K562 (cell line): Measurements from ENCODE around the gene B2M. TPM values are rescaled to one million over a fixed set of nuclear protein-coding genes. Genes with fewer than 3 reads are reported as not detected.
A peak's percentile ranks its signal among the peaks of the same experiment; 100 is the strongest.

ENCODE experiments used
- ATF1 ChIP-seq, 2 experiments: fragments of 450-650 bp in 1 of 2; IDR thresholded peaks; 2 replicates each; pipeline ENCODE4 v1.6.1; 2016; ENCODE audit warnings: missing compliant biosample characterization in 1 of 2, missing genetic modification characterization in 1 of 2
- CREB1 ChIP-seq, 2 experiments: sonication (generic) in 1 of 2; formaldehyde crosslinking in 1 of 2; IDR thresholded peaks; 2 replicates each; pipeline versions ENCODE4 v1.6.1 to v1.8.0; 2012 to 2022; ENCODE audit warnings: inconsistent platforms in 1 of 2, mild to moderate bottlenecking in 1 of 2, missing genetic modification reagents in 1 of 2, moderate library complexity in 1 of 2
- E2F3 ChIP-seq: fragments of 250-450 bp; sonication (Bioruptor Pico); IDR thresholded peaks from 2 replicates; pipeline ENCODE4 v1.4.0; 2020; ENCODE audit warnings: mild to moderate bottlenecking
- E2F5 ChIP-seq: sonication (generic); formaldehyde crosslinking; IDR thresholded peaks from 2 replicates; pipeline ENCODE4 v1.8.0; 2022; ENCODE audit warnings: mild to moderate bottlenecking, missing genetic modification reagents
- ELF4 ChIP-seq: fragments of 450-650 bp; formaldehyde crosslinking; IDR thresholded peaks from 2 replicates; pipeline ENCODE4 v1.4.0; 2022; ENCODE audit warnings: missing genetic modification characterization
- EP400 ChIP-seq: fragments of 450-650 bp; IDR thresholded peaks from 2 replicates; pipeline ENCODE4 v1.6.1; 2017; ENCODE audit warnings: antibody characterized with exemption, mild to moderate bottlenecking, moderate library complexity
- HES1 ChIP-seq: fragments of 450-650 bp; IDR thresholded peaks from 2 replicates; pipeline ENCODE4 v1.6.1; 2016; ENCODE audit warnings: low read depth, mild to moderate bottlenecking, moderate library complexity
- NUFIP1 ChIP-seq: fragments of 450-650 bp; IDR thresholded peaks from 2 replicates; pipeline ENCODE4 v1.6.1; 2018; ENCODE audit not compliant: partially characterized antibody
- RBM14 ChIP-seq: fragments of 200-400 bp; formaldehyde crosslinking; IDR thresholded peaks from 2 replicates; pipeline ENCODE4 v1.6.1; 2018; ENCODE audit warnings: low read depth, mild to moderate bottlenecking, low read length, moderate library complexity, borderline replicate concordance; ENCODE audit not compliant: insufficient read depth
- SAFB2 ChIP-seq: fragments of 200-400 bp; formaldehyde crosslinking; IDR thresholded peaks from 2 replicates; pipeline ENCODE4 v1.6.1; 2018; ENCODE audit warnings: borderline replicate concordance, low read length, low read depth, moderate library complexity; ENCODE audit not compliant: severe bottlenecking
- SMC3 ChIP-seq: conservative IDR thresholded peaks from 2 replicates; pipeline ENCODE4 v1.6.1; 2011; ENCODE audit warnings: low read depth, low read length, improper control_type of control experiment; ENCODE audit not compliant: insufficient read depth
- SRF ChIP-seq, 2 experiments: fragments of 250-450, 450-650 bp in 1 of 2; sonication (Bioruptor Pico) in 1 of 2; sonication (generic) in 1 of 2; formaldehyde crosslinking; IDR thresholded peaks; 2 replicates each; pipeline versions ENCODE4 v1.5.0 to v1.5.1; 2020 to 2022; ENCODE audit warnings: mild to moderate bottlenecking in 1 of 2, missing genetic modification reagents in 1 of 2
- SRSF9 ChIP-seq: fragments of 200-400 bp; formaldehyde crosslinking; IDR thresholded peaks from 2 replicates; pipeline ENCODE4 v1.6.1; 2017; ENCODE audit warnings: low read depth, low read length, borderline replicate concordance
- STAT6 ChIP-seq: sonication (generic); formaldehyde crosslinking; IDR thresholded peaks from 2 replicates; pipeline ENCODE4 v1.8.1; 2023; ENCODE audit warnings: mild to moderate bottlenecking, missing genetic modification reagents
- TCF3 ChIP-seq: sonication (generic); formaldehyde crosslinking; IDR thresholded peaks from 2 replicates; pipeline ENCODE4 v1.4.0; 2020; ENCODE audit warnings: mild to moderate bottlenecking, missing genetic modification reagents
- TEAD1 ChIP-seq, 2 experiments: fragments of 450-650 bp in 1 of 2; sonication (generic) in 1 of 2; formaldehyde crosslinking; IDR thresholded peaks; 2 replicates each; pipeline versions ENCODE4 v1.4.0 to v1.8.0; 2020 to 2022; ENCODE audit warnings: mild to moderate bottlenecking in 2 of 2, missing genetic modification reagents in 1 of 2
- XRCC5 ChIP-seq: fragments of 200-400 bp; formaldehyde crosslinking; IDR thresholded peaks from 2 replicates; pipeline ENCODE4 v1.6.1; 2017; ENCODE audit warnings: low read depth, mild to moderate bottlenecking, low read length
- ZBTB26 ChIP-seq: fragments of 450-650 bp; formaldehyde crosslinking; IDR thresholded peaks from 2 replicates; pipeline ENCODE4 v1.4.0; 2022; ENCODE audit warnings: missing genetic modification characterization
- ZNF143 ChIP-seq: sonication (generic); formaldehyde crosslinking; IDR thresholded peaks from 2 replicates; pipeline ENCODE4 v1.9.0; 2022; ENCODE audit warnings: mild to moderate bottlenecking, missing genetic modification reagents
- ZNF239 ChIP-seq: fragments of 250-450 bp; sonication (Bioruptor Pico); IDR thresholded peaks from 2 replicates; pipeline ENCODE4 v1.4.0; 2020; ENCODE audit warnings: mild to moderate bottlenecking
- ZNF431 ChIP-seq: sonication (generic); formaldehyde crosslinking; IDR thresholded peaks from 2 replicates; pipeline ENCODE4 v1.8.0; 2022; ENCODE audit warnings: mild to moderate bottlenecking, missing genetic modification reagents
- ZNF444 ChIP-seq: fragments of 250-450 bp; sonication (Bioruptor Pico); IDR thresholded peaks from 2 replicates; pipeline ENCODE4 v1.4.0; 2020; ENCODE audit warnings: mild to moderate bottlenecking, moderate library complexity
- ZNF561 ChIP-seq: fragments of 450-650 bp; formaldehyde crosslinking; conservative IDR thresholded peaks from 2 replicates; pipeline ENCODE4 v1.4.0; 2020; ENCODE audit warnings: mild to moderate bottlenecking, moderate library complexity
- polyA plus RNA-seq, 8 experiments: library from polyadenylated mRNA; depleted of rRNA in 4 of 8; stranded (reverse) in 5 of 8; unstranded in 3 of 8; fragments of >200 nt; fragmentation: Nextera tagmentation in 2 of 8; fragmentation: Illumina TruSeq in 1 of 8; extraction: Ambion mirVana in 2 of 8; extraction: Trizol in 1 of 8; gene quantifications; 2 replicates each; pipeline versions ENCODE4 v1.2.1 to v1.2.3, GENCODE V29; 2011 to 2014; ENCODE audit warnings: inconsistent platforms in 1 of 8, missing spikeins in 1 of 8
- total RNA-seq, 7 experiments: library from RNA; depleted of rRNA in 6 of 7; stranded (reverse); fragments of >200 nt in 6 of 7; fragmentation: Illumina TruSeq in 2 of 7; extraction: Trizol in 2 of 7; gene quantifications; 2 replicates each; pipeline versions ENCODE4 v1.2.1 to v1.2.3, GENCODE V29; 2011 to 2021; ENCODE audit warnings: low replicate concordance in 1 of 7

B2M gene
- total and polyA plus RNA-seq, 9 of the 15 experiments (the other 6 are each of a cell fraction or from before 2014, with no cell fraction given), result 460 to 3,138 (median 1,032) TPM

- TF ChIP-seq ZBTB26 (CRISPR knock-in tag) (no peak), NUFIP1 (no peak), SRSF9 (no peak), E2F3 (CRISPR knock-in tag) (peak; percentile 25; the same call in 1 of the 2 replicates), CREB1 (IDR thresholded peaks at IDR 0.05) (peak; percentile 85; the same call in 1 of the 2 replicates), CREB1 (CRISPR knock-in tag; IDR thresholded peaks at IDR 0.05) (peak; percentile 91), TEAD1 (CRISPR knock-in tag; IDR thresholded peaks at IDR 0.05) (no peak), SMC3 (no peak), ZNF561 (CRISPR knock-in tag) (no peak), ZNF239 (no peak), RBM14 (no peak), ZNF143 (no peak), STAT6 (CRISPR knock-in tag) (no peak), ELF4 (CRISPR knock-in tag) (no peak), ZNF444 (CRISPR knock-in tag) (no peak), ATF1 (CRISPR knock-in tag; IDR thresholded peaks at IDR 0.05) (no peak), ATF1 (tag; IDR thresholded peaks at IDR 0.05) (peak; percentile 97), XRCC5 (no peak), TCF3 (CRISPR knock-in tag) (peak; percentile 29), SAFB2 (no peak), SRF (CRISPR knock-in tag; IDR thresholded peaks at IDR 0.05) (peak; percentile 5 to 52; a peak in 1 of 4 replicates), HES1 (peak; percentile 84), E2F5 (CRISPR knock-in tag) (no peak), EP400 (peak; percentile 86), ZNF431 (CRISPR knock-in tag) (no peak; the same call in 1 of the 2 replicates)
Observed at GRCh38 chr15:44728576-44729407, 17.5 kb downstream of the B2M start (continued).
